Measurements from ENCODE around the gene TTC9B.

DNA sequence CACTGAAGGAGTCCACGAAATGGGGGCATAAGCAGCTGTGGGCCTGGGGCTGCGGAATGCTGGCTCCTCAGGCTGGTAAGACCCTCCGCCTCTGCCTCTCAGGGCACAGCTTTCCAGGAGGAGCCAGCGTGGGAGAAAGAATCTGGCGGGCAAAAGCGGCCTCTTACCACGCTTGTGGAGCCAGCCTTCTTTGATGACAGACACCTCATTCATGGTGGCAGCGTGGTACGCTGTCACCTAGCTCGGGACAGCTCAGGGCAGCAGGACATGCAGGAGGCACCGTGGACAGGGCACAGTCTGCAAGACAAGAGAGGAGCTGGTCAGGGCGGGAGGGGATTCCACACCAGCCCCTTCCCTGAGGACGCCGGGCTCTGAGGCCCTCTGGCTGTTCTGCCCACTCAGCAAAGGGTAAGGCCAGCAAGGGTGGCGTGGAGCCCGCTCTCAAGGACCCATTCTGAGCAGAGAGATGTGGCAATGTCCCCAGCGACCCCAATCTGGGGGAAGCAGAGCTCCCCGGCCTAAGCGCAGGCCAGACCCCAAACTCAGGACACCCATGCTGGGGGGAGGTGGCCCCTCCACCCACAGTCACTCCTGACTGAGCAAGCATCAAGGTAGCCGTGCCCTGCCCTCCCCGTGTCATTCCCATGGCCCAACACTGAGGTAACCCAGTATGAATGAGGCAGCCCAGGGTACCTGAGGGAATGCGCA, 47.0 kb upstream of the TTC9B start:
- TF ChIP-seq, protein P1, sequence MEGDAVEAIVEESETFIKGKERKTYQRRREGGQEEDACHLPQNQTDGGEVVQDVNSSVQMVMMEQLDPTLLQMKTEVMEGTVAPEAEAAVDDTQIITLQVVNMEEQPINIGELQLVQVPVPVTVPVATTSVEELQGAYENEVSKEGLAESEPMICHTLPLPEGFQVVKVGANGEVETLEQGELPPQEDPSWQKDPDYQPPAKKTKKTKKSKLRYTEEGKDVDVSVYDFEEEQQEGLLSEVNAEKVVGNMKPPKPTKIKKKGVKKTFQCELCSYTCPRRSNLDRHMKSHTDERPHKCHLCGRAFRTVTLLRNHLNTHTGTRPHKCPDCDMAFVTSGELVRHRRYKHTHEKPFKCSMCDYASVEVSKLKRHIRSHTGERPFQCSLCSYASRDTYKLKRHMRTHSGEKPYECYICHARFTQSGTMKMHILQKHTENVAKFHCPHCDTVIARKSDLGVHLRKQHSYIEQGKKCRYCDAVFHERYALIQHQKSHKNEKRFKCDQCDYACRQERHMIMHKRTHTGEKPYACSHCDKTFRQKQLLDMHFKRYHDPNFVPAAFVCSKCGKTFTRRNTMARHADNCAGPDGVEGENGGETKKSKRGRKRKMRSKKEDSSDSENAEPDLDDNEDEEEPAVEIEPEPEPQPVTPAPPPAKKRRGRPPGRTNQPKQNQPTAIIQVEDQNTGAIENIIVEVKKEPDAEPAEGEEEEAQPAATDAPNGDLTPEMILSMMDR (IDR thresholded peaks at IDR 0.05): no peak
- no peak for TF ChIP-seq POLR2AphosphoS5 (IDR thresholded peaks at IDR 0.05; ENCODE audit: insufficient read depth in 1 of 2, low read depth in 1 of 2)
